Measurements from ENCODE around the gene CDK4.

CDK4 gene

DNA sequence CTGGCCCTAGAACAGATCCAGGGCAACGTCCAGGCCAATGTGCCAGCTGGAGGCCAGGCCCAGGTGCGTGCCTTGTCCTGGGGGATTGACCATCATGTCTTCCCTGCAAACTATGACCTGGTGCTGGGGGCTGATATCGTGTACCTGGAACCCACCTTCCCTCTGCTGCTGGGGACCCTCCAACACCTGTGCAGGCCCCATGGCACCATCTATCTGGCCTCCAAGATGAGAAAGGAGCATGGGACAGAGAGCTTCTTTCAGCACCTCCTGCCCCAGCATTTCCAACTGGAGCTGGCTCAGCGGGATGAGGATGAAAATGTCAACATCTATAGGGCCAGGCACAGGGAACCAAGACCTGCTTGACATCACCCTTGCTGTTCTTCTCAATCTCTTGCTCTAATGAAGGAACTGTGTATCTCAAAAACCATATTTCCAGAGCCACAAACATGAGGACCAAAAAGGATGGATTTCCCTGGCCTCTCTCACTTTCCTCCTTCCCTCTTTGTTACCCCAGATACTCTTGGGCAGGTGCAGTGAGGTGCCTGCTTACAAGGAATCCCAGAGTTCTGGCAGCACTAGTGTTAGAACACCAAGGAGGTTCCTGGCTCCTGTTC, 28.3 kb upstream of the CDK4 start:
- no peak overlapping the region for H3K4me3 ChIP-seq (ENCODE audit: low read depth, low read length)
- TF ChIP-seq, protein P1, sequence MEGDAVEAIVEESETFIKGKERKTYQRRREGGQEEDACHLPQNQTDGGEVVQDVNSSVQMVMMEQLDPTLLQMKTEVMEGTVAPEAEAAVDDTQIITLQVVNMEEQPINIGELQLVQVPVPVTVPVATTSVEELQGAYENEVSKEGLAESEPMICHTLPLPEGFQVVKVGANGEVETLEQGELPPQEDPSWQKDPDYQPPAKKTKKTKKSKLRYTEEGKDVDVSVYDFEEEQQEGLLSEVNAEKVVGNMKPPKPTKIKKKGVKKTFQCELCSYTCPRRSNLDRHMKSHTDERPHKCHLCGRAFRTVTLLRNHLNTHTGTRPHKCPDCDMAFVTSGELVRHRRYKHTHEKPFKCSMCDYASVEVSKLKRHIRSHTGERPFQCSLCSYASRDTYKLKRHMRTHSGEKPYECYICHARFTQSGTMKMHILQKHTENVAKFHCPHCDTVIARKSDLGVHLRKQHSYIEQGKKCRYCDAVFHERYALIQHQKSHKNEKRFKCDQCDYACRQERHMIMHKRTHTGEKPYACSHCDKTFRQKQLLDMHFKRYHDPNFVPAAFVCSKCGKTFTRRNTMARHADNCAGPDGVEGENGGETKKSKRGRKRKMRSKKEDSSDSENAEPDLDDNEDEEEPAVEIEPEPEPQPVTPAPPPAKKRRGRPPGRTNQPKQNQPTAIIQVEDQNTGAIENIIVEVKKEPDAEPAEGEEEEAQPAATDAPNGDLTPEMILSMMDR (IDR thresholded peaks at IDR 0.05; ENCODE audit: low read depth, low read length, missing control alignments), result no peak
- DNase-seq (ENCODE audit: low read depth), result no peak
- in situ Hi-C loops (cut with HindIII; ENCODE audit: low sequenced_read_pairs), result no loop called here

DNA sequence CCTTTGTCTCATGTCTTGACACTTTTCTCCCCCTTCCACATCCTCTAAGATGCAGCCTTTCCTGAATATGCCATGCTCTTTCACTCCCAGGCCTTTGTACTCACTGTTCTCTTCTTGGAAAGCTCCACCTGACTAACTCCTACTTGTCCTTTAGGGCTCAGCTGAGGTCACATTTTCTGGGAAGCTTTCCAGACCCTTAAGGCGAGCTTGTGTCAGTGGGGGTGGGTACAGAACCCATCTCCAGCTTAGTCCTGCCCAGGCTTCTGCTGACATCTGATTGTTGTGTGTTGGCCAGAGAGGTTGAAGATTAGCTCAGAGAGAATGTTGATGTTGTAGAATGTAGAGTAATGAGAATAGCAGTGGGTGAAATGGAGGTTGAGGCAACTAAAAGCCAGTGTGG, 27.6 kb upstream of the CDK4 start:
- TF ChIP-seq, protein P1 (IDR thresholded peaks at IDR 0.05; ENCODE audit: low read depth, low read length, missing control alignments), result no peak
- H3K4me3 ChIP-seq (ENCODE audit: low read depth, low read length), result no peak overlapping the region
- in situ Hi-C loops (cut with HindIII; ENCODE audit: low sequenced_read_pairs), result no loop called here
- no peak for DNase-seq (ENCODE audit: low read depth)

DNA sequence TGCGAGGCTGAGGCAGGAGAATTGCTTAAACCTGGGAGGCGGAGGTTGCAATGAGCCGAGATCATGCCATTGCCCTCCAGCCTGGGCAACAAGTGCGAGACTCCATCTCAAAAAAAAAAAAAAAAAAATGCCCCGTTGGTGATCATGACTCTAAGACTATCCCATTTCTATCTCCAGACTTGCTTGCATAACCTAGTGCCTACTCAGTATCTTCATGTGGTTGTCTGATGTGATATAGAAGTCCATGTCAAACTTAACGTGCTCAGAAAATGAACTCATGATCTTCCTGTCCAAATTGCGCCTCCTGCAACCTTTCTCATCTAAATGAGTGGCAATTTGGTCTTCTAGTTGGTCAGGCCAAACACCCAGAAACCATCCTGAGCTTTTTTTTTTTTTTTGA, 25.8 kb upstream of the CDK4 start:
- no peak overlapping the region for H3K4me3 ChIP-seq (ENCODE audit: low read depth, low read length)
- TF ChIP-seq, protein P1 (IDR thresholded peaks at IDR 0.05; ENCODE audit: low read depth, low read length, missing control alignments), result no peak
- in situ Hi-C loops (cut with HindIII; ENCODE audit: low sequenced_read_pairs), result no loop called here
- DNase-seq (ENCODE audit: low read depth), result no peak

DNA sequence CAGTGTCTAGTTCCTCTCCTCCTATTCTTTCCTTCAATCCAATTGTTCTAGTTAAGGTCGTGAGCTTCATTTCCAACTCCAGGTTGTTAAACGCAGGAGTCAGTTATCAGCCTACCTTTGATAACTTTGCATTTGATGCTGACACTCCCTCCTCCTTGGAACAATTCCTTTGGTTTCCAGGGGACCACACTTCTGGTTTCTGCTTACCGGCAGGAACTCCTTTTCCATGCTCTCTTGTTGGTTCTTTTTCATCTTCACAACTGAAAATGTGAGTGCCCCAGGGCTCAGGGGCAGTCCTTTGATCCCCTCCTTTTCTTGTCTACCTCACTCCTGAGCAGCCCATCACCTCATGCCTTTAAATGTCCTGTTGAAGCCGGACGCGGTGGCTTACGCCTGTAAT, 25.3 kb upstream of the CDK4 start:
- in situ Hi-C loops (cut with HindIII; ENCODE audit: low sequenced_read_pairs), result no loop called here

DNA sequence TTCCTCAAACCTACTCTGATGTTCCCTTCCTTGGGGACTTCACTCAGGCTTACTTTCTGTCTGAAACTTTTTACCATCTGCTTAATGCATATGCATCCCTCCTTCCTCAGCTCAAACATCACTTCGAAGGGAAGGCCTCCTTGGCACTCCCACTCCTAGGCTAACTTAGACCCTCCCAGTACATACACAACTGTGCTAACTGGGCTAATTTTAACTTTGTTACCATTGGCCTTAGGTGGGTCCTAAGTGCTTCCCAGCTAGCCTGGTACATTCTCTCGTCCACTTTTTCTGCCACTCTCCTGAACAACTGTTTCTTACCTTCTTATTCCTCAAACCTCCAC, 24.1 kb upstream of the CDK4 start:
- in situ Hi-C loops (cut with HindIII; ENCODE audit: low sequenced_read_pairs), result no loop called here
- TF ChIP-seq, protein P1 (IDR thresholded peaks at IDR 0.05; ENCODE audit: low read depth, low read length, missing control alignments), result no peak
- DNase-seq (ENCODE audit: low read depth), result no peak
- H3K4me3 ChIP-seq (ENCODE audit: low read depth, low read length), result no peak overlapping the region

More for the DNA sequence above, 25.3 kb upstream of the CDK4 start:
- no peak overlapping the region for H3K4me3 ChIP-seq (ENCODE audit: low read depth, low read length)
- TF ChIP-seq, protein P1 (IDR thresholded peaks at IDR 0.05; ENCODE audit: low read depth, low read length, missing control alignments), result no peak
- DNase-seq (ENCODE audit: low read depth), result no peak

DNA sequence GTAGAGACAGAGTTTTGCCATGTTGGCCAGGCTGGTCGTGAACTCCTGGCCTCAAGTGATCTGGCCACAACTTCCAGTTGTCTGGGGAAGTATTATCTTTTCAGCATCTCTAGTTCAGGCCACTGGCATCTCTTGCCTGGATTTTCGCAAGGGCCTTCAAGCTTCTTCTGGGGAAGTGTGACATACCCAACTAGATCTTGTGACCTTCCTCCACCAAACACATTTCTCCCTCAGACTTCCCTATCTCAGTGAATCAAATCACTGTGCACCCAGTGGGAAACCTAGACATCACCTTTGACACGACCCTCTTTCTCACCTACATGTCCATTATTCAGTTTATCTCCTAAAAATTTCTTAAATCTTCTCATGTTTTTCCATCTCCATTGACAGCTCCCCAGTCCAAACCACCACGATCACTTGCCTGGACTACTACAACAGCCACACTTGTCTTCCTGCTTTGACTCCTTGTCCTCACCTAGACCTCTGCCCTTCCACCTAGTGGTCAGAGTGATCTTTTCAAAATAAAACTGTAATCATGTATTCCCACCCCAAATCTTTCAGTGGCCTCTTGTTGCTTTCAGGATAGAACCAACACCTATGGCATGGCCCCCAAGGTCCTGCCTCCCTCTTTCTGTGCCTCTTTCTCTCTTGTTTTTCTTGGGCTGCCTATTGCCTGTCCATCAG, 23.6 kb upstream of the CDK4 start:
- in situ Hi-C loops (cut with HindIII; ENCODE audit: low sequenced_read_pairs), result no loop called here
- no peak for DNase-seq (ENCODE audit: low read depth)
- no peak overlapping the region for H3K4me3 ChIP-seq (ENCODE audit: low read depth, low read length)
- TF ChIP-seq, protein P1 (IDR thresholded peaks at IDR 0.05; ENCODE audit: low read depth, low read length, missing control alignments), result no peak

Data from astrocyte of the cerebellum (primary cell).